Measurements from ENCODE around the gene GRIK1.

GRIK1 gene

DNA sequence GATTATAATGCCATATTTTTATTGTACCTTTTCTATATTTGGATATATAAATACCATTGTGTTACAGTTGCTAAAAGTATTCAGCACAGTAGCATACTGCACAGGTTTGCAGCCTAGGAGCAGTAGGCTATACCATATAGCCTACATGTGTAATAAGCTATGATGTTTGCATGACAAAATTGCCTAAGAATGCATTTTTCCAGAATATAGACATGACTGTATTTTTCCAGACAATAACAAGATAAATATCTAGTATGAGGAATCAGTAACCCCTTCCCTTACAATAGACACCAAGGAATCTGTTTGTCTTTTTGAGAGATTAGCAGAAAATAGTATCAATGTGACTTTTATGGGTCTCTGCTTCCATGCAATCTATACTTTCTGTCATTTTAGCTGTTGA lies 228.6 kb downstream of the GRIK1 start:
- no peak for ATAC-seq

DNA sequence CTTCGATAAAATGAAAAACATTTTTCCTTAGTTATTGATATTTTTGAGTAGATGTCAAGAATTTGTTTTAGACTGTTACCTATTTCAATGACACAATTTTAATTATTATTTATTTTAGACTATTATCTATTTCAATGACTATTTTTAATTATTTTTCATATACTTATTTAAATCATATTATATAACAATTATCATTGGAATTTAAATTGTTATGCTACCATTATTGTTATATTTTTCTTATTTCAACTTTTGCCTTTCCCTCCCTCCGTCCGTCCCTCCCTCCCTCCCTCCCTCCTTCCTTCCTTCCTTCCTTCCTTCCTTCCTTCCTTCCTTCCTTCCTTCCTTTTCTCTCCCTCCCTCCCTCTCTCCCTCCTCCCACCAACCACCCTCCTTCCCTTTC lies 229.3 kb downstream of the GRIK1 start:
- no peak for ATAC-seq

DNA sequence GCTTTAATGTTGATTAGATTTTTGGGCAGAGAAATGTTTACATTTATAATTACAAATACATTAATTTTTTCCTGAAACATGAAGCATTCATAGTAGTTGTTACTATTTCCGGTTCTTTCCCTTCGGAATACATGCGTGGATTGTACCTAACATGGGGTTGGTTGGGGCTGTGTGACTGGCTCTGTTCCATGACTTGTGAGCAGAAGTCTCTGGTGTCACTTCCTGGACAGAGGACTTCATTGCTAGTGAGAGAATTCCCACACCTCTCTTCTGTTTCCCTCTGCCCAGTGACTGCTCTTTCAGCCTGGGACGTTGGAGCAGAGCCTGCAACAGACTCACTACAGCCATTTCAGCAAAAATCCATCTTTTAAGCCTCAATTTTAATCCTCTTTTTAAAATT lies 231.4 kb downstream of the GRIK1 start:
- ATAC-seq = no peak

DNA sequence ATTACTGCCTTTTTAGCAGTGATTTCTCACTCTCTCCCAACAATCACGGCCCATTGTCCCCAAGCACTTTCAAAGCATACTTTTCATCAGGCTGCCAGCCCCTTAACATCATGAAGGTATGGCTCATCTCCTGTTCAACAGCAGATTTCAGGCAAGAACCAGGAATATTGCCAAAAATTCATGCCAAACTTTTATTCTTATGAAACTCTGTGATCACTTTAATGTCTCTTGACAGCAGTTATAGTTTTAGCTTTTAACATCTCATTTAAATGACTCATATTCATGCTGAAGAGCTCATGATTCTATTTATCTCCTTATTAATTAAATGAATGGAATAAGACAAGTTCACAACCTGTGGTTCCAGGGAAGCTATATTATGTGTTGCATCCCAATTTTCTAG lies 235.1 kb downstream of the GRIK1 start:
- ATAC-seq = no peak

DNA sequence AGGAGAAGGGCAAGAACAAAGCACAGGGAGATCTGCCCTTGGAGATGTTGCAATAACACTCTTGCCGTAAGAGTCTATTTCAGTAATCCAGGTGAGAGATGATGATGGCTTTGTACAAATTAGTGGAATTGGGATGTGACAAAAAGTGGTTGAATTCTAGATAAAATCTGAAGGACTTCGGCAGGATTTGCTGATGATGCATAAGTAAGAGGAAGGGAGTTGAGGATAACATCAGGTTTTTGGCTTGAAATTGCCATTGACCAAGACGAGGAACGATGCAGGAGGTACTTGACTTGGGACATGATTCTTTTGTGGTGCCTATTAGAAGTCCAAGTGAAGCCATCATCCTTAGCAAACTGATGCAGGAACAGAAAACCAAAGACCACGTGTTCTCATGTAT lies 238.1 kb downstream of the GRIK1 start:
- ATAC-seq = no peak

DNA sequence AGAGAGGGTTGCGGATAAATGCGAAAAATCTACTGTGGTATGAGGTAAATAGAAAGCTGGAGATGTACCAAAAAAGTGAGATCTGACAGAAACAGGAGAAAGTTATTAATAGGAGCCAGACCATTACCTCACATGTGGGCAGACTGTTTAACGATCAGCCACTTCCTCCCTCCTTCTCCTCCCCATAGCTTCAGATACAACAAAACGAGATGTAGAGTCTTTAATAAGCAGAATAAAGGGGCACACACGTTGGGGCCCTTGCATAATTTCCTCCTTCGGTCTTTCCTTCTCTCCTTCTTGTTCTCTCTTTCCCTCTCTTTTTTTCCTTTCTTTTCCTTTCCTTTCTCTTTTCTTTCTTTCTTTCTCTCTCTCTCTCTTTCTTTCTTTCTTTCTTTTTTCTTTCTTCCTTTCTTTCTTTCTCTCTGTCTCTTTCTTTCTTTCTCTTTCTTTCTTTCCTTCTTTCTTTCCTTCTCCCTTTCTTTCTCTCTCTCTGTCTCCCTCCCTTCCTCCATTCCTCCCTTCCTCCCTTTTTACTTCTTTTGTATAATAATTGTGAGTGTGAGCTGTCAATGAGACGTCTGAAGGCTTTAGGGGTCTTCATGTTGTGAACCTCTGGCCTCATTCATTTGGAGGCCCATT lies 242.1 kb downstream of the GRIK1 start:
- no peak for ATAC-seq

DNA sequence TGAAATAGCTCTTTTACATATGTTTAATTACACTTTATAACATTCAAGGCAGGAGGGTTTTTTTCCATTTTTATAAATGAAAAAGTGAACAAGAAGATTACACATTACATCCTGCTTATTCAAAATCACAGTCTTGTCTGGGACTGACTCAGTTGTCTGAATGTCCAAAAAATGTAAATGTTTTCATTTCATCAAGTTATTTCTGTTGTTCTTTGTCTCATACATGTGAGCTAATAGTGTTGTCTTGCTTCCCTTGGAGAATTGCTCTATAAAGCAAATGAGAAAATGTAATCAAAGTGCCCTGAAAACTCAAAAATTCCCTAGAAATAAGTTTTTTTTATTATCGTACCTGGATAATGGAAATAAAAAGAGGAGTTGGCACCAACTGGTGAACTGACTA lies 242.9 kb downstream of the GRIK1 start:
- ATAC-seq = no peak

DNA sequence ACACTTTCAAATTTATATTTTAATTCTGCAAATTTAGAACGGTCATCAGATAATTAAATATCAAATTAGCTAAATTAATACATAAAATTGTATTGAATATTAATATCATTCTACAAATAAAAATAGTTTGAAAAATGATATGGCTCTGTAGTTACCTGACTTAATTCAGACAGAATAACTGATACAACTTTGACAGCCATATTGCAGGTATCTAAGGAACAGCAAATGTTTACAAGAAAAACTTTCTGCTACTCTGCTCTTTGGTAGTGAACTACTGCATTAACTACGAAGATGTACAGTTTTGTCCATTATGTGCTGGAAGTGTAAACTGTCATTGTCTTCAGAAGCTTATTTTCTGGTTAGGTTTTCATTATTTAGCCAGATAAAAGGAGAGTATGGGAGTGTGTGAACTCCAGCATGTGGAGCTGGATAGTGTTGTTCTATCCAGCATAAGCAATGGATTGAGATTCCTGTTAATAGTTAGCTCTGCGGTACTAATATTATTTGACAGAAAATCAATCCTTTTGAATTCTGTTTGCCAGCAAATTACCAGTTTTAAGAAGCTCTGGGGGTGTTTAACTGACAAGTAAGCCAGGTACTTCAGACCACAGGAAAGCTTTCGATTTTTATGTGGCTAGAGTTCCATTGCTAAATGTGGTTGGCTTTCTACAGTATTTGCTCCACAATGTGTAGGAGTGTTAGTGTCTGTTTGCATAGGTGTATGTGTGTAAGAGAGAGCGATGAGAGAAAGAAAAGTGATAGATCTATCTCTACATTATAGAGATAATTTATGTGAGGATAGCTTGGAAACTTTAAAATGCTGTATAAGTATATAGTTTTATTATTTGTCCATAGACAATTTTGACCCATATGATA lies 247.9 kb downstream of the GRIK1 start:
- ATAC-seq = no peak

DNA sequence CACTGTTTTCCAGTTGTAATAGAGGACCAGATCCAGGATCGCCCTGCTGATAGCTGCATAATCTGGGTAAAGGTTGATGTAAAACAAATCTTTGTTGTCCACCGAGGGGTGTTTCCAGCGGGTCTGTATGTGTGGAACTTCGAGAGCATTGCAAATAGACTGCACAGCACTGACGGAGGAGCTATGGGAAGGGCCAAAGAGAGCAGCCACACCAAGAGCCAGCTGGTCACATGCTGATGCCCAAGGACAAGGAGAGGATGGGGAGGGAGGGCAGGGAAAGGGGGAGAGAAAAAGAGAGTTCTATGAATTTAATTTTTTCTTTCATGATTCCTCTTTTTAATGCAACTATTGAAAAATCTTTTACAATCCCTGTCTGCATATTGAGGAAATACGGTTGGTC lies 250.0 kb downstream of the GRIK1 start:
- no peak for ATAC-seq

DNA sequence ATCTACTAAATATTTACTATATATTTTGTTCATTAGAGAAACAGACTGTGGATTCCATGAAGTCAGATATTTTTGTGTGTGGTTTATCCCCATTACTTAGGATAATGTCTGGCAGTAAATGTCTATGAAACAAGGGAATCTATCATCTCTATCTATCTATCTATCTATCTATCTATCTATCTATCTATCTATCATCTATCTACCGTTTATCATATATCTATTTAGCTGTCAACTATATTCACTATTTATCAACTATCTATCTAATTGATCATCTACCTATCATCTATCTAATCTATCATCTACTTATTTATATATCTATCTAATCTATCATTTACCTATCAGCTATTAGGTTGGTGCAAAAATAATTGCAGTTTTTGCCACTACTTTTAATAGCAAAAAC lies 255.7 kb downstream of the GRIK1 start:
- no peak for ATAC-seq

DNA sequence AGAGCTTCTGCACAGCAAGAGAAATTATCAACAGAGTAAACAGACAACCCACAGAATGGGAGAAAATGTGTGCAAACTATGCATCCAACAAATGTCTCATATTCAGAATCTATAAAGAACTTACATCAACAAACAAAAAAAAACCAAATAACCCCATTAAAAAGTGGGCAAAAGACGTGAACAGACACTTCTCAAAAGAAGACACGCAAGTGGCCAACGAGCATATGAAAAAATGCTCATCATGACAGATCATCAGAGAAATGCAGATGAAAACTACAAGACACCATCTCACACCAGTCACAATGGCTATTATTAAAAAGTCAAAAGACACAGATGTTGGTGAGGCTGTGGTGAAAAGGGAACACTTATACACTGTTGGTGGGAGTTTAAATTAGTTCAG lies 257.0 kb downstream of the GRIK1 start:
- ATAC-seq = no peak

DNA sequence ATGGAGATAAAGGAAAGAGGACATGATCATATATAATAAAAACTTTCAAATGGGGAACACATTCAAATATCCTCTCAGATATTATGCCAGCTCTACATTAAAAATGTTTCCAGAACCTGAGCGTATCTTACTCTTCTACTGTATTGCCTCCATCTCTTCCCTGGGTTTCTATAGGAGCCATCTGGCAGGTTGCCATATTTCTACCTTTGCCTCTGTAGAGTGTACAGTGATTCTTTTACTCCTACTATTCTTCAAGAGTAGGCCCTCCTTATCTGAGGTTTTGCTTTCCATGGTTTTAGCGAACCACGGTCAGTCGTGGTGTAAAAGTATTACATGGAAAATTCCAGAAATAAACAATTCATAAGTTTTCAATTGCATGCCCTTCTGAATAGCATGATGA lies 259.5 kb downstream of the GRIK1 start:
- no peak for ATAC-seq

DNA sequence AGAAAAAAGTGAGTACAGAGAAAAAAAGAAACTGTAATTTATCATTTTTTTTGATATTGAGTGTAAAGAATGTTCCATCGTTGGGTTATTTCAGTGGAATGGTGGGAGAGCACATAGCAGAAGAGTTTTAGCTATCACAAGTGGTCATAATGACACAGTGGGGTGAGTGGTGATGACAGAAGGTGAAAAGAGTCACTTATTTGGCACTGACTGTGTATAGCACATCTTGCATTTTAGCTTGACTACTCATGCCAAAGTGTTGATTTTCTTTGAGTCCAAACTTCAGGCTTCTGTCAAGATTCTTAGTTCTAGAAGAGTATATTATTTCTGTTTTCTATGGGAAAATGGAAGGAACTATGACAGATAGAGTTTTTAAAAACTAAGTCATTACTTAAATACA lies 261.2 kb downstream of the GRIK1 start:
- no peak for ATAC-seq

DNA sequence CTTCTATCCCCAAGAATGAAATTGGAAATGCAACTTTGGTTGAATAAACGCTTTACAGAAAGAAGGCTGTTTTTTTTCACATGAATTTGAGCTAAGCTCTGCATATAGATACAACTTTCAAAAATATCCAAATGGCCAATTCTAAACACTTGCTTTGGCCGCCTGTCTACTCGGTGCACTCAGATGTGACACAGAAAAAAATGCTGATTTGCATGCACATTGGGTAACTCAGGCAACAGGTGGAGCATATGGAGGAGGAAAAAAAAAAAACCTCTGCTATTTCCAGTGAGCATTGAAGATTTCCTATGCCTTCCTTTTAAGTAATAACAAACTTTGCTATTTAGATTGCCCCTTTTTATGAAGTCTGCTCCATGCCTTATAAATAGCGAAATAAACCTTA lies 262.5 kb downstream of the GRIK1 start:
- no peak for ATAC-seq

DNA sequence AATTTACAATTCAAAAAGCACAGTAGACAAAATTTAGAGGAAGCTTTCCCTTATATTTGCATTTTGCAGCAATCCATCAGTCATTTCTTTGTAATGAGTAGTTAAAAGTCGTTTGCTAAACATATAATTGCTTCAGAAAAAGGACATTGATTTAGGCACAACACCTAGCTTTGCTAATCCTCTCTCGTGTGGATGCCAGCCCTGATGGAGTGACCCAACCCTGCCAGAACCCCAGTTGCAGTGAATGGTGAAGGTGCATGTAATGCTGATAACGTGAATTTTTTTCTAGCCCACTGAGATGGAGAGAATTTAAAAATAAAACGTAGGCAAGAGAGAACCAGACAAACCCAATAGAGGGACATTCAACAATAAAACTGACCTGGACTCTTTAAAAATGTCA lies 263.4 kb downstream of the GRIK1 start:
- ATAC-seq = no peak

DNA sequence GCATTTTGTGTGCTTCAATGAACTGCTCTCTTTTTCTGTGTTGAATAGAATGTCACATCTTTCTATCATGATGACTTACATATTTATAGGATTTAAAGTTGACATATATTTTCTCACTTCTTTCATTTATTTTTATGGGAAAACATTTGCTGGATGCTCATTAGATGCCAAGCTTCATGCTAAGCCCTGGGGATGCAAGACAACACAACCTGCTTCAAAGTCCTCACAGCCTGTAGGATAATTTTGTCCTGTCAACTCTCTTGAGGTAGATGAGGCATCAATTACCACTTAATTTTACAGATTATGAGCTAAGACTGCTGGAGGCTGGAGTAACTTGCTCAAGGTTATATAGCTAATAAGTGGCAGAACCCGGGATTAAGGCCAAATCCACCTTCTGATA lies 264.3 kb downstream of the GRIK1 start:
- ATAC-seq = no peak

DNA sequence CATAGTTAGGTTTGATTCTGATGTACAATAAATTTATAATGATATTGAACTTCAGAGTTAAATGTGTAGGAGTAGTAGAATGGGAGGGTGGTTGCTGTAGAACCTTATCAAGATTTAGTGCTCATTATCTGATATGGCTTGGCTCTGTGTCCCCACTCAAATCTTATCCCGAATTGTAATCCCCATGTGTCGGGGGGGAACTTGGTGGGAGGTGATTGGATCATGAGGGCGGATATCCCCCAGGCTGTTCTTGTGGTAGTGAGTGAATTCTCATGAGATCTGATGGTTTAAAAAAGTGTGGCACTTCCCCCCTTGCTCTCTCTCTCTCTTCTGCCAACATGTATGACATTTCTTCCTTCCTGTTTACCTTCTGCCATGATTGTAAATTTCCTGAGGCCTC lies 265.5 kb downstream of the GRIK1 start:
- ATAC-seq = no peak

DNA sequence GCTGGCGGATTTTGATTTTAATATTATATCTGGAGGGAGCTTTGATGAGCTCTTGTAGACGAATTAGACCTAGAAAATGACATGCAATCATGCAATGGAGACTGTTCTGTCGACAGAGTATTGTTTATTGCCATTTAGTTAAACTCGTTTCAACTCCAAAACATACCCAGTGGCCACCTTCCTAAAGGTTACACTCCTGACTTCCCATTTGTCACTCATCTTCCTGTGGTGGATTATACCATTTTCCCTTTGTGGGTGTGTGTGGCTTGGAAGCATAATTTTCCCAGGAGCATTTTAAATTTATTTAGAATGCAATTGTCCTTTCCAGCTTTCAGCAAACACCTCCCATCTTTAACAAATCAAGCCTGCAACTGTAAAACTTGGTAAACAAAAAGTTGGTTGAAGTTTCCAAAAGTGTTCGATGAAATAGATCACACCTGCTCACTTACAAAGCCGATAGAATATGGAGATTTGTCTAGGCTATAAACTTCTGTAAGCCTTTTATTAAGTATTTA lies 266.6 kb downstream of the GRIK1 start:
- no peak for ATAC-seq

DNA sequence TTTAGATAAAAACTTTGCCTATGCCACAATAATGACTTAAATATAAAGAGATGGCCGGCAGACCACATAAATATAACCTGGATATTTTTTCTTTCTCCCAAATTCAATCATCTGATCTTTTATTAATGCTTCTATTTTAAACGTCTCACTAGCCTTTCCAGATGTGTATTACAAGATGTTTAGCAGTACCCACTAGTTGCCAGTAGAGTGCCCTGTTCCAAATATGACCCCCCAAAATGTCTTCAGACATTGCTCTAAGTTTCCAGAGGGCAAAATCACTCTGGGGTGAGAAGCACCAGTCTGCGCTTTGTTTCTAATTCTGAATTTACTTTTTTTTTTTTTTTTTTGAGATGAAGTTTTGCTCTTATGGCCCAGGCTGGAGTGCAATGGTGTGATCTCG lies 268.1 kb downstream of the GRIK1 start:
- ATAC-seq = no peak

DNA sequence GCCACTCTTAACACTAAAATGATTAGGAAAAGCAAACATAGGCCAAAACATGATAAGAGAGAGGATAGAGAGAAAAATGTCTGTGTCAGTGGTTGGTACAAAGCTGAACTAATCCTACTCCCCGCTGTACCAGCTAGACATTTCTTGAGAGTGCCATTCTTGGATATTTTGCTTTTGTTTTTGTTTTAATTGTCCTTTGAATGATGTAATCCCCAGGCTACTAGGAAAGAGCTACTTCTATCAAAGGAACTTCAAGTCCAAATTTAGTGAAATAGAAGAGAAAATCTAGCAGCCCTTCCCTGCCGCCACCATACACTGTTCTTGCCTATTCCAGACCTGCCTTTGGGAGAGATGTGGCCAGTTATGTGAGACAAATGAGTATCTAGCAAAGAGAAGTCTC lies 269.6 kb downstream of the GRIK1 start:
- ATAC-seq = no peak

DNA sequence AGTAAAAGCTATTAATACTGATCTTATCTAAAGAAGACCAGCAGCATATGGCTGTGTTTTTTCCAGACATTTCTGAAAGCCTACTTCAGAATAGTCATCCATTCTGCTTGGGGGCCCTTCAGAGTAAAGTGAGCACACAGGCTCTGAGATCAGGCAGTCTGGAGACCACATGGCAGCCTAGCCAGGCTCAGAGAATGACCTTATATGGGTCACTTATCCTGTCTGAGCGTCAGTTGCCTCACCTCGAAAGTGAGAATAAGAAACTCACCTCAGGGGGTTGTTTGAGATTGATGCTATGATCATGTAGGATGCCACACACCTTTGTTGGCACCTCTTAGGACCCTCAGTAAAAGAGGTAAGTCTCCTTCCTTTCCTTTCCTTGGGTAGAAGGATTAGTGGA lies 270.4 kb downstream of the GRIK1 start:
- ATAC-seq = no peak

DNA sequence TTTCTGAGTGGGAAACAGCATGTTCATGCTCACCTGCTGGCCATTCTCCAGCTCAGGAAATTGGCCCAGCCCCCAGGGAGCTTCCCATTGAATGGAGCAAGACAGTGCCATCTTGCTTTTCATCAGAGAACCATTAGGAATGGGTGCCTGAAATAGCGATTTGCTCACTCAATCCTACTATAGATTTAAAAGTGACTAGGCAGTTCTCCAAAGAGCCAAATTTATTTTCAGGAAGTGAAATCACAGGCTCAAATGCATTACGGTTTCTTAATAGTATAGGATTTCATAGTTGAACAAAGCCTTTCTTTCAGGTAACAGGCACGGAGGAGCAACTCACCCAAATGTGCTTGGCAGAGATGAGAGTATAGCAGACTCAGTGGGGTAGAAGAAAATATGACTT lies 272.1 kb downstream of the GRIK1 start:
- no peak for ATAC-seq

DNA sequence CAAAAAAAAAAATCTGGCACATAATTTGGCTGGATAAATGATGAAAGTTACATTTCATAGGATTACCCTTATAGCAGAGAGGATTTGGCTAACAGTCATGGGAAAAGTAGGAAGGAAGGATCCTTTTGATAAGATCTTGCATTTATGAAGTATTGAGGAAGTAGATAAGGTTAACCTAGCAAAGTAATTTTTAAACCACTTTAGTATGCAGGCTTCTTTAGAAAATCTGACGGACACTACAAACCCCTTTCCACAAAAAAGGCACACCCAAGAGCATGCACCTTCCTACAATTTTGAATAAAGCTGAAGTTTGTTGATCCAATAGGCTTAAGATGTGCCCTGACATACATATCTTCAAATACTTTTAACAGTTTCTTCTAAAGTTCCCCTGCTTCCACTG lies 275.2 kb downstream of the GRIK1 start:
- ATAC-seq = no peak

DNA sequence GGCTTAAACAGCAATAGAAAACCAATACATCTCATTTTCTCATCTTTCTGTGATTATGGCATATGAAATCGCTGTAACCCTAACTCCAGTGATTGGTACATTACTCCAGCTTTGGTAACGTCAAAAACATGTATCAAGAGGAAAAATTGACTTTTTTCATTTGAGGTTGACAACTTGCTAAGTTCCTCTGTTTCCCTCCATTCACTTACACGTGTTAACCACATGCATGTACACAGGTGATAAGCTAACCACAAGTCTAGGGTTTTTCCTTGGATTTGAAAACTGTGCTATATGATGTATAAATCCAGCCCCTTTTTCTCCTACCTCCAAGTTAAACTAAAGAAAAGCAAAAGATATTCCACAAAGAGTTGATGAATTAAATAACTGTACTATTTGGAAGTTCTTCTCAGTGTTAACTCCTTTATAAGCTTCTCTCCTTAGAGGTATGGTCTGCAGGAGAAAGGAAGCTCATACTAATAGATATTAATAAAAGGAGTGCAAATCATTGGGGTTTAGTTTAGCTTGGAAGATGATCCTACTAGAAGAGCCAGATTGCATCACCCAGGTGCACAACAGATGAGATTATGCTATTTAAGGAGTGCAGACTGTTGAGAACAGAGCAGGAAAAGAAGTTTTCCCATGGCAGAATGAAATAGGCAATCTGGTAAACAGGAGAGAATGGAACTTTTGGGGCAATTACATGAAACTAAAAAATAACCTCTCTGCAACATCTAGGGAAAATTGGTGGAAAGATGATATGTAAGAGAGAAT lies 277.9 kb downstream of the GRIK1 start:
- ATAC-seq = no peak
